Duodenal mucosa (tissue), 2 donors: ENCODE results near the gene UGT1A5.

Source experiments
- H3K27ac ChIP-seq: one replicate; pipeline ENCODE4 v1.7.0; 2013; ENCODE audit warnings: low read depth, low read length
- H3K27me3 ChIP-seq, 2 donors: one replicate each; pipeline ENCODE4 v1.7.0; 2013; ENCODE audit warnings: low read length in 2 of 2, control low read depth in 1 of 2; ENCODE audit not compliant: insufficient read depth in 2 of 2, control insufficient read depth in 1 of 2
- H3K36me3 ChIP-seq, 2 donors: one replicate each; pipeline ENCODE4 v1.7.0; 2013; ENCODE audit warnings: low read length in 2 of 2, control low read depth in 1 of 2; ENCODE audit not compliant: insufficient read depth in 2 of 2, control insufficient read depth in 1 of 2
- H3K4me1 ChIP-seq, 2 donors: one replicate each; pipeline ENCODE4 v1.7.0; 2013; ENCODE audit warnings: low read length in 2 of 2, control low read depth in 1 of 2; ENCODE audit not compliant: insufficient read depth in 2 of 2, control insufficient read depth in 1 of 2
- H3K4me3 ChIP-seq, 2 donors: one replicate each; pipeline ENCODE4 v1.7.0; 2013; ENCODE audit warnings: low read length in 2 of 2, low read depth in 1 of 2
- H3K9ac ChIP-seq, 2 donors: one replicate each; pipeline ENCODE4 v1.7.0; 2013; ENCODE audit warnings: low read length in 2 of 2, low read depth in 1 of 2
- H3K9me3 ChIP-seq, 2 donors: one replicate each; pipeline ENCODE4 v1.7.0; 2013; ENCODE audit warnings: low read length in 2 of 2, control low read depth in 1 of 2; ENCODE audit not compliant: control insufficient read depth in 1 of 2

Gene UGT1A5

DNA sequence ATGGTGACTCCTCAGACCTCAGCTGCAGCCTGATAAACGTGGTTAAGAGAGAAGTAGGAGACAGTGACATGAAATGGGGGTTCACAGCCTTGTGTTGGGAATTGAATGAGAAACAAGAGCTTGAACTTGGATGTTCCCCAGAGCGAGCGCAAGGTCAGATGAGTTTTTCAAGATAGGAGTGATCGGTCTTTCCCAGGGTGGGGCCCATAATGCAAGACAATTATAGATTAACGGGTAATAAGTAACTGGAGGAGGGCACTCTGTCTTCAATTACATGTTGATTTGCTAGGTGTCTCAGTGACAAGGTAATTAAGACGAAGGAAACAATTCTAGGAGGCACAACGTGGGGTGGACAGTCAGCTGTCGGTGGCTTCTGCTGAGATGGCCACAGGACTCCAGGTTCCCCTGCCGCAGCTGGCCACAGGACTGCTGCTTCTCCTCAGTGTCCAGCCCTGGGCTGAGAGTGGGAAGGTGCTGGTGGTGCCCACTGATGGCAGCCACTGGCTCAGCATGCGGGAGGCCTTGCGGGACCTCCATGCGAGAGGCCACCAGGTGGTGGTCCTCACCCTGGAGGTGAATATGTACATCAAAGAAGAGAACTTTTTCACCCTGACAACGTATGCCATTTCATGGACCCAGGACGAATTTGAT, at the start of gene UGT1A5:
TSS of gene UGT1A5 (plus strand) at position 297 of the 651 bp plus-strand sequence. CDS start at position 382, 85 bp downstream.
- H3K36me3 ChIP-seq = no peaks in the 10 kb centered on the region
- no peaks in the 10 kb centered on the region for H3K9me3 ChIP-seq
- peaks cover 23 to 25% of the 10 kb centered on the region in 2 donors for H3K4me1 ChIP-seq
- no peak within 1 kb of the TSS for H3K27ac ChIP-seq
- H3K4me3 ChIP-seq = peak within 1 kb of the TSS in 1 of 2 donors; percentile 6
- no peak within 1 kb of the TSS for H3K9ac ChIP-seq
- H3K27me3 ChIP-seq = no peaks in the 10 kb centered on the region

DNA sequence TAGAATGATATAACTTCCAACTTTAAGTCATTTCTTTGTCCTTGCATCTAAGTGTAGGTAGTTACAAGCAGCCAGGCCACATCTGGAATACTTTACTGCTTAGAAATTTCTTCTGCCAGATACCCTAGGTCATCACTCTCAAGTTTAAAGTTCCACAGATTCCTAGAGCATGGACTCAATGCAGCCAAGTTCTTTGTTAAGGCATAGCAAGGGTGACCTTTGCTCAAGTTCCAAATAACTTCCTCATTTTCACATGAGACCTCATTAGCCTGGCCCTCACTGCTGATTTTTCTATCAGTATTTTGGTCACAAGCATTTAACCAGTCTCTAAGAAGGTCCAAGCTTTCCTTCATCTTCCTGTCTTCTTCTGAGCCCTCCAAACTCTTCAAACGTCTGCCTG, 48.8 kb upstream of the UGT1A5 start:
- no peak overlapping the region for H3K4me3 ChIP-seq
- no peak overlapping the region for H3K27ac ChIP-seq
- H3K9ac ChIP-seq = no peak overlapping the region
- H3K27me3 ChIP-seq = no peaks in the 10 kb centered on the region
- H3K4me1 ChIP-seq = no peaks in the 10 kb centered on the region
- peaks cover 0 to 2% of the 10 kb centered on the region in 2 donors for H3K9me3 ChIP-seq
- H3K36me3 ChIP-seq = no peaks in the 10 kb centered on the region

DNA sequence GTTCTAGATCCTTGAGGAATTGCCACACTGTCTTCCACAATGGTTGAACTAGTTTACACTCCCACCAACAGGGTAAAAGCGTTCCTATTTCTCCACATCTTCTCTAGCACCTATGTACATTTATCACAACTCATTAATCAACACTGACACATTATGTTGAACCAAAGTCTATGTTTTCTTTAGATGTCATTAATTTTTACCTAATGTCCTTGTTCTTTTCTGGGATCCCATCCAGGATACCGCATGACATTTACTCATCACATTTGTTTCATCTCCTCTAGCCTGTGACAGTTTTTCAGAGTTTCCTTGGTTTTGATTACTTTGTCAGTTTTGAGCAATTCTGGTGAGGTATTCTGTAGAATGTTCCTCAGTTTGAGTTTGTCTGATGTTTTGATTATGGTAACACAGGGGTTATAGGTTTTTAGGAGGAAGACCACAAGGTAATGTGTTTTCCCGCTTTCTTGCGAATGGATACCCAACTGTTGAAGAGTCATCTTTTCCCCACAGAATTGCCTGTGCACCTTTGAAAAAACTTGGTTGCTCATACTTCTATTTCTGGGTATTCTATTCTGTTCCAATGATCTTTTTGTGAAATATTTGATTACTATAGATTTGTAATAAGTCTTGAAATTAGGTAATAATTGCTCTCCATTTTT, 44.0 kb upstream of the UGT1A5 start:
- Histone ChIP-seq H3K27ac (no peak overlapping the region), H3K36me3 (no peaks in the 10 kb centered on the region), H3K4me1 (no peaks in the 10 kb centered on the region), H3K9me3 (no peaks in the 10 kb centered on the region), H3K4me3 (no peak overlapping the region), H3K9ac (no peak overlapping the region), H3K27me3 (no peaks in the 10 kb centered on the region)

DNA sequence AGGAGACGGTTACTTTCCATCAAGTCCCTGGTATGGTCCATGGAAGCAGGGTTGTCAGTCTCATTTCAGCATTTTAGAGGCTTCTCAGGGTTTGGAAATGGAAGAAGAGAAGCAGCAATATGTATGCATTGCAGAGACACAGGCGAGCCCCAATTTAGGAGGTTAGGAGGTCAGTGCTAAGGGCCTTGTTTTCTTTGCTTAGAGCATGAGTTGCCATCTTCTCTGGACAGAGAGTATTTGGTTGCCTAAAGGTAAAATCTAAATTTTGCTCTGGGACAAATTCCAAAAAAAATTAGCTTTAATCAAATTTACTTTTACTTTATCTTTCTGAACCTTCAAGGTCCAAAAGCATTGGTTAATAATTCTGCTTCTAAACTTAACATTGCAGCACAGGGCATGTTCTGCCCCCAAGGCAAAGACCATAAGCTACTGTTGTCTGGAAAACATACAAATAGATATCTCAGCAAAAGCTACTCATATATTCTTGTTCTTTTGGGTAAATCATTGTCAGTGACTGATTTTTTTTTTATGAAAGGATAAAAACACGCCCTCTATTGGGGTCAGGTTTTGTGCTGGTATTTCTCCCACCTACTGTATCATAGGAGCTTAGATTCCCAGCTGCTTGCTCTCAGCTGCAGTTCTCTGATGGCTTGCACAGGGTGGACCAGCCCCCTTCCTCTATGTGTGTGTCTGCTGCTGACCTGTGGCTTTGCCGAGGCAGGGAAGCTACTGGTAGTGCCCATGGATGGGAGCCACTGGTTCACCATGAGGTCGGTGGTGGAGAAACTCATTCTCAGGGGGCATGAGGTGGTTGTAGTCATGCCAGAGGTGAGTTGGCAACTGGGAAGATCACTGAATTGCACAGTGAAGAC, 41.2 kb upstream of the UGT1A5 start, which contains the start of gene UGT1A9:
TSS of gene UGT1A9 (plus strand) at position 609 of the 872 bp plus-strand sequence. CDS start at position 646, 37 bp downstream.
- no peaks in the 10 kb centered on the region for H3K4me1 ChIP-seq
- no peak within 1 kb of the TSS for H3K9ac ChIP-seq
- H3K4me3 ChIP-seq = no peak within 1 kb of the TSS
- no peaks in the 10 kb centered on the region for H3K9me3 ChIP-seq
- H3K27me3 ChIP-seq = no peaks in the 10 kb centered on the region
- no peaks in the 10 kb centered on the region for H3K36me3 ChIP-seq
- no peak within 1 kb of the TSS for H3K27ac ChIP-seq

DNA sequence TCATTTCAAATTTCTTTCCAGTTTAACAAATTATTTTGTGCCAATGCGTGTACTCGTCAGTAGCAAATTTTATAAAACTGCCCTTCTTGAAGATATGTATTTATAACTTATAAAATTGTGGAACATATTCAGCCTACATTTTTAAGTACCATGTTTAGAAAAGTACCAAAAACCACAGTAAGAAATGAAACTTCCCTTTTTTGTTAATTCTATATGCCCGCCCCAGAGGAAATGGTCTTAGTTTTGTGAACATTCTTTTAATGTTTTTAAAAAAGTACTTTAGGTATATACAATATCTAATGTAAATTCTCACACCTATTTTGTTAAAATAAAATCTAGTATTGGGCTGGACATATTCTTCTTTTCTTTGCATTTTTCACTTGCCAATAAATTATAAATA, 39.8 kb upstream of the UGT1A5 start:
- H3K9me3 ChIP-seq = no peaks in the 10 kb centered on the region
- H3K9ac ChIP-seq = no peak overlapping the region
- no peaks in the 10 kb centered on the region for H3K36me3 ChIP-seq
- H3K27me3 ChIP-seq = no peaks in the 10 kb centered on the region
- H3K27ac ChIP-seq = no peak overlapping the region
- no peaks in the 10 kb centered on the region for H3K4me1 ChIP-seq
- H3K4me3 ChIP-seq = no peak overlapping the region

DNA sequence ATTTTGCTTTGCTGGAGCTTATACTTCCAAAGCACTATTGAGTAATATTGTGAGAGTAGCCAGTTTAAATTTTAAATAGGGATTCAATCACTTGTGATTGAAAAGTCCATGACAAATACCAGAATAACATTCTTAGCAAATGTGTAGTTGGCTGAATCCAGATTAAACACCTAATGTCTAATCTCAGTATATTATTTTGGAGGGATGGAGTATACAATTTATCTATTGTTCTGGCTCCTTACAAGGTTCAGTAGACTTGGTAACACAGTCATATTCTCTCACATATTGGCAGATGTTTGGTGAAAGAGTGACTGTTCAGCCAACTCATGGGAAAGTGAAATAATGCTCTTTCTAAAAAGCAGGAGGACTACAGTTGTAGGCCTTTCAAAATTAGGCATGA, 38.8 kb upstream of the UGT1A5 start:
- Histone ChIP-seq H3K36me3 (no peaks in the 10 kb centered on the region), H3K27me3 (no peaks in the 10 kb centered on the region), H3K9me3 (no peaks in the 10 kb centered on the region), H3K27ac (no peak overlapping the region), H3K4me3 (no peak overlapping the region), H3K9ac (no peak overlapping the region), H3K4me1 (no peaks in the 10 kb centered on the region)

DNA sequence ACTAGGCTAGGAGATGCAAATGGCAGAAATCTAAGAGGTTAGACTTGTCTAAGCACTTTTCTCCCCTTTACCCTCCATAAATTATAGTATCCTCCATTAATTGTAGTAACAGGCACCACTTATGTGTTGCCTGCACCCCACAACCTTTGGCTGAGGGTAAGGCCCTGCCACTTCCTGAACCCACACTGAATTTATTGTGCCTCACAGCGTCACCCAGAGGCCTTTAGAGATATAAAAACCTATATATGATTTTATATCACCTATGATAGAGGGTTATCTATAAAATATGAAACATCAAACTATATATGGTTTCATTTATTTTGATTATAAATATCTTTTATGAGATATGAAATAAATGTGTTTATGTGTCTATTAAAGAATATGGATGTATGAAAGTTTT, 38.4 kb upstream of the UGT1A5 start:
- Histone ChIP-seq H3K4me1 (no peaks in the 10 kb centered on the region), H3K4me3 (no peak overlapping the region), H3K9me3 (no peaks in the 10 kb centered on the region), H3K9ac (no peak overlapping the region), H3K27me3 (no peaks in the 10 kb centered on the region), H3K36me3 (no peaks in the 10 kb centered on the region), H3K27ac (no peak overlapping the region)

DNA sequence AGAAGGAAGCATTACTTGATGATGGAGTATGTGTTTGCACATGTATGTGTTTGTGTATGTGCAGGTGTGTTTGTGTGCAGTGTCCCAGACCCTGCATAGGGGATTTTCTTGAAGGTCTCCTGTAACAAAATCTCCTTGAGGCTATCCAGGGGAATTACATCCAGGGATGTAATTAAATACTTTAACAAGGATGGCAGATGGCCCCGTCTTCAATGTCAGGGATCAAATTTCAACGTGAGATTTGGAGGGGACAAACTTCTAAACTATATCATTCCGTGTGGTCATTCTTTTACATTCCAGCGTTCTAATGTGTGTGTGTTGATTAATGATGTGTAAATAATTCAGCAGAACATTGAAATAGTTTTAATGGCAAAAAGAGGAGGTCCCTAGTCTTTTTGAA, 37.7 kb upstream of the UGT1A5 start:
- Histone ChIP-seq H3K9ac (no peak overlapping the region), H3K27ac (no peak overlapping the region), H3K27me3 (no peaks in the 10 kb centered on the region), H3K36me3 (no peaks in the 10 kb centered on the region), H3K4me1 (no peaks in the 10 kb centered on the region), H3K4me3 (no peak overlapping the region), H3K9me3 (no peaks in the 10 kb centered on the region)

DNA sequence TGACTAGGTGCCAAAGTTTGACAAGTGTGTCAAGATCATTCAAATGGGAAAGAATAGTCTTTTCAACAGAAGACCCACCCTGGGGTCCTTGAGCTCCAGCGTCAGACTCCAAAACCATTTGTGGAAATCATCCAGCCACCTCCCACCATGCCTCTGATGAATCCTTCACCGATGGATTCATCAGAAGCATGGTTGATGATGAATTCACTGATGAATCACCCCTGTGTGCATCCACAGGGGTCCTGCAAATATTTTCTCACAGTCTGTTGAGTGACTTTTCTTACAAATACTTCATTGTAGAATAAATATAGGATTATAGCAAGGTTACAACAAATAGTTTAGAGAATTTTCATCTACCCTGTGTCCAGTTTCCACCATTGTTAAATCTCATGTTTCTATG, 36.7 kb upstream of the UGT1A5 start:
- H3K4me3 ChIP-seq = no peak overlapping the region
- H3K9ac ChIP-seq = no peak overlapping the region
- no peaks in the 10 kb centered on the region for H3K9me3 ChIP-seq
- no peak overlapping the region for H3K27ac ChIP-seq
- no peaks in the 10 kb centered on the region for H3K36me3 ChIP-seq
- H3K4me1 ChIP-seq = no peaks in the 10 kb centered on the region
- H3K27me3 ChIP-seq = no peaks in the 10 kb centered on the region

DNA sequence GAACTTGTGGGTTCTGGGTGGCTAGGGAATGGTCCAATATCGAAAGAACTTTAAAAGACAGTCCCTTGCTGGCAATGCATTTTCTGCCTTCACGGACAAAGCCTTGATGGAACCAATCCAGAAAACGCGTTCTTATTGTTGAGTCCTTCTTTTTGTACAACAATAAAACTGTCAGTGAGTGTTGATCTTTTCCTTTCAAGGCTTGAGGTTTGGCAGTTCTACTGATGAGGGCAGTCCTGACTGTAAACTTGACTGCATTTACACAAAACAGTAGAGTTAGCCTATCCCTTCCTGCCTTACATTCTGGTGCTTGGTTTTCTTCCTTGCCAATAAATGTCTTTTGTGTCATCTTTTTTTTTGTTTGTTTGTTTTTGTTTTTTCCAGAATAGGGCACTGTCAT, 33.5 kb upstream of the UGT1A5 start:
- Histone ChIP-seq H3K4me1 (no peaks in the 10 kb centered on the region), H3K27me3 (no peaks in the 10 kb centered on the region), H3K4me3 (no peak overlapping the region), H3K9me3 (no peaks in the 10 kb centered on the region), H3K9ac (no peak overlapping the region), H3K36me3 (no peaks in the 10 kb centered on the region), H3K27ac (no peak overlapping the region)
